ENCODE measurements around the gene ACER1. TPM values are rescaled to one million over a fixed set of nuclear protein-coding genes. Genes with fewer than 3 reads are reported as not detected.
A peak's percentile ranks its signal among the peaks of the same experiment; 100 is the strongest.

The ACER1 gene
- polyA plus RNA-seq, 1 of the 3 experiments (the other 2 are of a cell fraction): not detected

GRCh38 chr19:6372594-6373095, 39.2 kb upstream of the ACER1 start, which contains the start of gene ALKBH7 (continued):
- peak; percentile 43; the same call in 1 of the 2 replicates for TF ChIP-seq GABPA (IDR thresholded peaks at IDR 0.05; ENCODE audit: low read depth)
- TF ChIP-seq IRF3 (IDR thresholded peaks at IDR 0.05; ENCODE audit: low read depth, low read length): peak; percentile 99
- no peak for TF ChIP-seq RXRA (IDR thresholded peaks at IDR 0.05; ENCODE audit: borderline replicate concordance, low read depth)
- TF ChIP-seq EP300 (IDR thresholded peaks at IDR 0.05; ENCODE audit: borderline replicate concordance in 1 of 2, low read depth in 1 of 2, low read length in 1 of 2): no peak
- TF ChIP-seq USF2 (IDR thresholded peaks at IDR 0.05; ENCODE audit: borderline replicate concordance, low read depth, low read length): no peak
- no peak for TF ChIP-seq REST (IDR thresholded peaks at IDR 0.05; ENCODE audit: low read depth, low read length)
- TF ChIP-seq MXI1 (IDR thresholded peaks at IDR 0.05; ENCODE audit: low read depth, low read length): peak; percentile 50
- no peak for TF ChIP-seq TCF12 (IDR thresholded peaks at IDR 0.05)
- TF ChIP-seq EZH2phosphoT487 (IDR thresholded peaks at IDR 0.05; ENCODE audit: borderline replicate concordance, low read depth): no peak
- no peak for TF ChIP-seq RAD21 (IDR thresholded peaks at IDR 0.05; ENCODE audit: low read length)

GRCh38 chr19:6364353-6364752, 30.9 kb upstream of the ACER1 start:
- H3K27me3 ChIP-seq (ENCODE audit: insufficient read depth): no peaks in the 10 kb centered on the region
- TF ChIP-seq NFIC (IDR thresholded peaks at IDR 0.05; ENCODE audit: borderline replicate concordance): no peak
- no peak for TF ChIP-seq NRF1 (IDR thresholded peaks at IDR 0.05; ENCODE audit: low read depth, low read length)
- no peak for TF ChIP-seq FOXJ3 (CRISPR knock-in tag; IDR thresholded peaks at IDR 0.05)
- TF ChIP-seq RXRA (IDR thresholded peaks at IDR 0.05; ENCODE audit: borderline replicate concordance, low read depth): no peak
- no peak for TF ChIP-seq SIN3A (IDR thresholded peaks at IDR 0.05; ENCODE audit: borderline replicate concordance, low read depth, low read length)
- TF ChIP-seq EP300 (IDR thresholded peaks at IDR 0.05; ENCODE audit: borderline replicate concordance in 1 of 2, low read depth in 1 of 2, low read length in 1 of 2): no peak
- TF ChIP-seq RCOR1 (IDR thresholded peaks at IDR 0.05; ENCODE audit: low read length): no peak
- no peak for TF ChIP-seq TEAD4 (IDR thresholded peaks at IDR 0.05; ENCODE audit: borderline replicate concordance, insufficient read depth)
- TF ChIP-seq PBX3 (IDR thresholded peaks at IDR 0.05): no peak
- TF ChIP-seq FOXM1 (IDR thresholded peaks at IDR 0.05; ENCODE audit: low read depth): no peak
- no peak for TF ChIP-seq EZH2phosphoT487 (IDR thresholded peaks at IDR 0.05; ENCODE audit: borderline replicate concordance, low read depth)
- no peaks in the 10 kb centered on the region for H3K9me2 ChIP-seq
- H3K79me2 ChIP-seq (ENCODE audit: insufficient read depth): peaks cover 26% of the 10 kb centered on the region
- H3K27ac ChIP-seq (ENCODE audit: low read depth in 2 of 2, low read length in 1 of 2): no peak overlapping the region
- ChIA-PET POLR2A (no interaction called here), CTCF (interaction anchor here (1.0 to 1.6 kb wide), 3 partner anchors 8 to 90 kb away, joined by 3 to 4 read pairs (median 4); partner anchors contain the start of gene ALKBH7)
- no peak overlapping the region for H3K4me3 ChIP-seq (ENCODE audit: low read depth in 2 of 2, low read length in 1 of 2)
- H3K9me3 ChIP-seq: no peaks in the 10 kb centered on the region
- no peaks in the 10 kb centered on the region for H3F3A ChIP-seq (replicated peaks; ENCODE audit: insufficient read depth)
- no peak overlapping the region for H3K9ac ChIP-seq
- no peak overlapping the region for H3K4me2 ChIP-seq
- no peak for DNase-seq
- H3K4me1 ChIP-seq (ENCODE audit: control insufficient read depth in 1 of 2, insufficient read depth in 2 of 2, low read depth in 1 of 2, low read length in 1 of 2): peaks cover 4 to 8% of the 10 kb centered on the region in 2 experiments; a peak in 1 of 4 replicates
- H4K20me1 ChIP-seq (ENCODE audit: insufficient read depth): no peaks in the 10 kb centered on the region
- H3K36me3 ChIP-seq (replicated peaks in 1 of 2; ENCODE audit: control insufficient read depth in 1 of 2, insufficient read depth in 2 of 2, low read length in 1 of 2): peaks cover 15 to 31% of the 10 kb centered on the region in 2 experiments
- H2AFZ ChIP-seq (ENCODE audit: low read depth): no peak overlapping the region
- WGBS (ENCODE audit: low lambda C conversion rate): 97% methylated on average over 14 of the region's 21 CpGs

All from SK-N-SH (cell line).